ENCODE results near the gene GNLY. TPM values are rescaled to one million over a fixed set of nuclear protein-coding genes. Genes with fewer than 3 reads are reported as not detected.

The GNLY gene
- total and polyA plus RNA-seq, 7 experiments from 2014 or later, result 5.9 to 780 (median 13.5) TPM

- Histone ChIP-seq H3K4me1 (ENCODE audit: control insufficient read depth in 2 of 2, insufficient read depth in 2 of 2, low read length in 2 of 2) (peaks cover 0 to 7% of the 10 kb centered on the region in 2 donors), H3K4me3 (ENCODE audit: low read length) (no peak overlapping the region), H3K27me3 (ENCODE audit: control insufficient read depth in 2 of 2, insufficient read depth in 2 of 2, low read length in 2 of 2) (no peaks in the 10 kb centered on the region), H3K9me3 (ENCODE audit: control insufficient read depth in 2 of 3, low read length in 3 of 3) (no peaks in the 10 kb centered on the region), H3K27ac (ENCODE audit: low read depth, low read length) (no peak overlapping the region), H3K36me3 (ENCODE audit: control insufficient read depth in 2 of 3, insufficient read depth in 3 of 3, low read length in 3 of 3) (no peaks in the 10 kb centered on the region)
- no peak for DNase-seq
- Mint-ChIP-seq H3K4me3 (no peak overlapping the region), H3K9me3 (no peaks in the 10 kb centered on the region), H3K27ac (no peak overlapping the region), H3K36me3 (no peaks in the 10 kb centered on the region), H3K27me3 (peaks cover 0 to 7% (median 0%) of the 10 kb centered on the region in 5 donors), H3K4me1 (peaks cover 0 to 11% (median 0%) of the 10 kb centered on the region in 7 donors)
- intact Hi-C loops (cut with micrococcal nuclease), result no loop called here
- ChIA-PET CTCF (no interaction called here), POLR2A (no interaction called here)
- ATAC-seq, result no peak
Observed at GRCh38 chr2:85674417-85674816, 19.7 kb upstream of the GNLY start.

GRCh38 chr2:85675427-85675826 is 18.7 kb upstream of the GNLY start:
- Mint-ChIP-seq H3K4me1 (peaks cover 0 to 14% (median 0%) of the 10 kb centered on the region in 7 donors), H3K9me3 (peaks cover 0 to 2% (median 0%) of the 10 kb centered on the region in 11 donors), H3K27me3 (peaks cover 0 to 7% (median 3%) of the 10 kb centered on the region in 5 donors), H3K36me3 (no peaks in the 10 kb centered on the region), H3K27ac (no peak overlapping the region), H3K4me3 (no peak overlapping the region)
- Histone ChIP-seq H3K4me1 (ENCODE audit: control insufficient read depth in 2 of 2, insufficient read depth in 2 of 2, low read length in 2 of 2) (peaks cover 0 to 7% of the 10 kb centered on the region in 2 donors), H3K9me3 (ENCODE audit: control insufficient read depth in 2 of 3, low read length in 3 of 3) (no peaks in the 10 kb centered on the region), H3K36me3 (ENCODE audit: control insufficient read depth in 2 of 3, insufficient read depth in 3 of 3, low read length in 3 of 3) (no peaks in the 10 kb centered on the region), H3K27ac (ENCODE audit: low read depth, low read length) (no peak overlapping the region), H3K4me3 (ENCODE audit: low read length) (no peak overlapping the region), H3K27me3 (ENCODE audit: control insufficient read depth in 2 of 2, insufficient read depth in 2 of 2, low read length in 2 of 2) (no peaks in the 10 kb centered on the region)
- intact Hi-C loops (cut with micrococcal nuclease), result no loop called here
- DNase-seq (no peak), ATAC-seq (no peak)
- ChIA-PET CTCF (interaction anchor here (1.6 kb wide), 1 partner anchor 35 kb away, joined by 3 read pairs; no protein-coding TSS in a partner anchor), POLR2A (no interaction called here)

DNA sequence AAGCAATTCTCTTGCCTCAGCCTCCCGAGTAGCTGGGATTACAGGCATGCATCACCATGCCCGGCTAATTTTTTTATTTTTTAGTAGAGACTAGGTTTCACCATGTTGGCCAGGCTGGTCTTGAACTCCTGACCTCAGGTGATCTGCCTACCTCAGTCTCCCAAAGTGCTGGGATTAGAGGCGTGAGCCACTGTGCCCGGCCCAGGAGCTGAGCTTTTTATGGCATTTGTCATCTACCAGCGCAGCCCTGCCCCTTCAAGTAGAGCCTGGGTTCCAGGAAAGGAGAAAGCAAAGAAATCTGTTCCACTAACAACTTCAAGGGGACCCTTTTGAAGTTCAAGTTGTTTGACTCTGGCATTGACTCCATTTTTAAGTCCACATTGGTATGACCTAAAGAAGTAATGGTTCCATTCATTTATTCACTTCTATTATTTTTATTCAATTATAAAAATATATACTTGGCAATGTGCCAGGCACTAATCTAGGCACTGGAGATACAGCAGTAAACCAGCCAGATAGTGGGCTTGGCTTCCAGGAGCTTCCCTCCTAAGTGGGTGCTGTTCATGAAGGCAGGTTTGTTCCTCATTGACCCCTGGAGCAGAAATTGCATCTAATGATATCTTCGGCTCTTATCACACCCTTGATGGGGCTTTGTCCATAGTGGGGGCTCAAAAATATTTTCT is 18.2 kb upstream of the GNLY start:
- Histone ChIP-seq H3K4me3 (ENCODE audit: low read length) (no peak overlapping the region), H3K4me1 (ENCODE audit: control insufficient read depth in 2 of 2, insufficient read depth in 2 of 2, low read length in 2 of 2) (peaks cover 0 to 7% of the 10 kb centered on the region in 2 donors), H3K27ac (ENCODE audit: low read depth, low read length) (no peak overlapping the region), H3K27me3 (ENCODE audit: control insufficient read depth in 2 of 2, insufficient read depth in 2 of 2, low read length in 2 of 2) (no peaks in the 10 kb centered on the region), H3K36me3 (ENCODE audit: control insufficient read depth in 2 of 3, insufficient read depth in 3 of 3, low read length in 3 of 3) (no peaks in the 10 kb centered on the region), H3K9me3 (ENCODE audit: control insufficient read depth in 2 of 3, low read length in 3 of 3) (no peaks in the 10 kb centered on the region)
- peaks cover 0 to 17% (median 0%) of the 10 kb centered on the region in 7 donors for H3K4me1 Mint-ChIP-seq
- POLR2A ChIA-PET, result no interaction called here
- peaks cover 0 to 2% (median 0%) of the 10 kb centered on the region in 11 donors for H3K9me3 Mint-ChIP-seq
- intact Hi-C loops (cut with micrococcal nuclease), result no loop called here
- no peaks in the 10 kb centered on the region for H3K36me3 Mint-ChIP-seq
- CTCF ChIA-PET, result interaction anchor here (1.6 kb wide), 1 partner anchor 34 kb away, joined by 3 read pairs; no protein-coding TSS in a partner anchor
- DNase-seq, result no peak
- ATAC-seq, result no peak
- peaks cover 0 to 7% (median 3%) of the 10 kb centered on the region in 5 donors for H3K27me3 Mint-ChIP-seq
- no peak overlapping the region for H3K27ac Mint-ChIP-seq
- no peak overlapping the region for H3K4me3 Mint-ChIP-seq

DNA sequence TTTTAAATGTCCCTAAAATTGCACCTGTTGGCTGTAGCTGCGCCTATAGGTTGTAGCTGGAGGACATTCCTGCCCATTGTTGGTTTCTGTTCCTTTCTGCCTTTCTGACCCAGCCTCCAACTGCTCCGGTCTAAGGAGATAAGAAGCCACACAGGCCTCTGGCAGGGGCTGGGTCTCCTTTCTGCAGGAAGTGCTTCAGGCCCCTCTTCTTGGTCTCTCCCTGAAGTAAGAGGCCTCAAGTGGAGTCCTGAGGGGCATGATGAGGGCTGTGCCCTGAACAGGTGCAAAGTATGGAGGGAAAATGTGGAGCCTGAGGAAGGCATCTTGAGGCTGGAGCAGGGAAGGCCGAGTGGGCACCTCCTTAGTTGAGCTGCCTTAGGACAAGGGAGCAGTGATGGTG is 15.8 kb upstream of the GNLY start:
- peaks cover 0 to 6% (median 0%) of the 10 kb centered on the region in 5 donors for H3K36me3 Mint-ChIP-seq
- intact Hi-C loops (cut with micrococcal nuclease), result loop anchor here in 1 of 2 donors (2.0 kb wide), 1 partner anchor 126 kb away; no protein-coding TSS in a partner anchor
- no peak overlapping the region for H3K4me3 ChIP-seq (ENCODE audit: low read length)
- H3K9me3 ChIP-seq (ENCODE audit: control insufficient read depth in 2 of 3, low read length in 3 of 3), result no peaks in the 10 kb centered on the region
- CTCF ChIA-PET, result interaction anchor here (1.0 kb wide), 1 partner anchor 14 kb away, joined by 3 read pairs; no protein-coding TSS in a partner anchor
- ATAC-seq, result no peak
- H3K4me1 Mint-ChIP-seq, result peaks cover 0 to 30% (median 0%) of the 10 kb centered on the region in 7 donors
- no peak for DNase-seq
- peaks cover 0 to 7% of the 10 kb centered on the region in 2 donors for H3K4me1 ChIP-seq (ENCODE audit: control insufficient read depth in 2 of 2, insufficient read depth in 2 of 2, low read length in 2 of 2)
- peaks cover 0 to 7% (median 3%) of the 10 kb centered on the region in 5 donors for H3K27me3 Mint-ChIP-seq
- no peak overlapping the region for H3K27ac ChIP-seq (ENCODE audit: low read depth, low read length)
- H3K27ac Mint-ChIP-seq, result no peak overlapping the region
- POLR2A ChIA-PET, result no interaction called here
- peak overlapping the region in 1 of 10 donors; percentile 42 for H3K4me3 Mint-ChIP-seq
- H3K9me3 Mint-ChIP-seq, result peaks cover 0 to 2% (median 0%) of the 10 kb centered on the region in 11 donors
- no peaks in the 10 kb centered on the region for H3K36me3 ChIP-seq (ENCODE audit: control insufficient read depth in 2 of 3, insufficient read depth in 3 of 3, low read length in 3 of 3)
- H3K27me3 ChIP-seq (ENCODE audit: control insufficient read depth in 2 of 2, insufficient read depth in 2 of 2, low read length in 2 of 2), result no peaks in the 10 kb centered on the region

DNA sequence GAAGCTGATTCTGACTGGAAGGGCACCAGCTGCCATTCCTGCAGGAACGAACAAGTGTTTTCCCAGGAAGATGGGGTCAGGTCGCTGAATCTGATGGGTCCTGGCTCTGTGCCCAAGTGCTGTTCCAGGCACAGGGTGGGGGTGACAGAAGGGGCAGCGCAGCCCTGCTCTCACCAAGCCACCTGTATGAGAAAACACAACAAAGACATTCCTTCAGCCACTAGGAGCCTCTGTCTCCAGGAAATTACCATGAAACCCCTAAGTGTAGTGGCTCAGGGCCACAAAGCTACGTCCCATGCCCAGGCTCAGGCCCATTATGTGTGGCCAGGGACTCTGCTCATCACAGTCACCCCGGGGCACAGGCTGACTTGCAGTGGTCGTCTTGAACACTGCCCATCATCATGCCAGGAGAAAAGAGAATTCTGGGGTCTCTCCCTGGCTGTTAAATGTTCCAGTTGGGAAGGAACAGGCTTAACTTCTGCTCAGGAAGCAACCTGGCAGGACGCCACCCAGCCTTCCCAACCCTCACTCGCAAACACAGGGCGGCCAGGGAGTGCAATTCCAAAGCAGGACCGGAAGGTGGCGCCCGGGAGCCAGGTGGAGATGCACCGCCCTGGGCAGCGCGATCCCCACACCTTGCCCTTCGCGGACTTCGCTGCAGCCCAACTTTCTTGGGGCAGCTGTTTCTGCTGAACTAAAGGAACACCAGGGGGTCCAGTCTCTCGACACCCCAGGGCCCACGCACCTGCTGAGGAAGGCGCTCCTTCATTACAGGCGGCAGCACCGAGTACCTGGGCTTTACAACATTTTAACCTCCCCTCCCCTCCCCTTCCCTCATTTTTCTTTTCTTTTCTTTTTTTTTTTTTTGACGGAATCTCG is 15.1 kb upstream of the GNLY start:
- Mint-ChIP-seq H3K36me3 (peaks cover 0 to 6% (median 0%) of the 10 kb centered on the region in 5 donors), H3K27me3 (peaks cover 0 to 7% (median 3%) of the 10 kb centered on the region in 5 donors), H3K4me1 (peaks cover 0 to 30% (median 0%) of the 10 kb centered on the region in 7 donors), H3K9me3 (peaks cover 0 to 2% (median 0%) of the 10 kb centered on the region in 11 donors), H3K27ac (peak overlapping the region in 1 of 9 donors; percentile 57), H3K4me3 (peak overlapping the region in 7 of 10 donors; percentile 13 to 62 (median 52))
- ChIA-PET POLR2A (no interaction called here), CTCF (interaction anchor here (1.0 kb wide), 1 partner anchor 13 kb away, joined by 3 read pairs; no protein-coding TSS in a partner anchor)
- DNase-seq, result peak; percentile 43 to 86 (median 71)
- no peaks in the 10 kb centered on the region for H3K9me3 ChIP-seq (ENCODE audit: control insufficient read depth in 2 of 3, low read length in 3 of 3)
- H3K4me1 ChIP-seq (ENCODE audit: control insufficient read depth in 2 of 2, insufficient read depth in 2 of 2, low read length in 2 of 2), result peaks cover 0 to 7% of the 10 kb centered on the region in 2 donors
- intact Hi-C loops (cut with micrococcal nuclease), result loop anchor here (1.0 to 2.0 kb wide), 3 partner anchors 28 to 135 kb away; no protein-coding TSS in a partner anchor
- no peak overlapping the region for H3K4me3 ChIP-seq (ENCODE audit: low read length)
- ATAC-seq, result peak; percentile 97
- no peaks in the 10 kb centered on the region for H3K27me3 ChIP-seq (ENCODE audit: control insufficient read depth in 2 of 2, insufficient read depth in 2 of 2, low read length in 2 of 2)
- H3K36me3 ChIP-seq (ENCODE audit: control insufficient read depth in 2 of 3, insufficient read depth in 3 of 3, low read length in 3 of 3), result no peaks in the 10 kb centered on the region
- H3K27ac ChIP-seq (ENCODE audit: low read depth, low read length), result no peak overlapping the region

- Mint-ChIP-seq H3K9me3 (peaks cover 0 to 2% (median 0%) of the 10 kb centered on the region in 11 donors), H3K27me3 (peaks cover 0 to 7% (median 3%) of the 10 kb centered on the region in 5 donors), H3K27ac (peak overlapping the region in 2 of 9 donors; percentile 7 to 91), H3K4me3 (peak overlapping the region in 2 of 10 donors; percentile 22 to 75), H3K36me3 (peaks cover 0 to 6% (median 0%) of the 10 kb centered on the region in 5 donors), H3K4me1 (peaks cover 0 to 30% (median 0%) of the 10 kb centered on the region in 7 donors)
- POLR2A ChIA-PET, result interaction anchor here (0.7 kb wide), 1 partner anchor 36 kb away, joined by 4 read pairs; no protein-coding TSS in a partner anchor
- H3K4me3 ChIP-seq (ENCODE audit: low read length), result no peak overlapping the region
- no peaks in the 10 kb centered on the region for H3K36me3 ChIP-seq (ENCODE audit: control insufficient read depth in 2 of 3, insufficient read depth in 3 of 3, low read length in 3 of 3)
- H3K9me3 ChIP-seq (ENCODE audit: control insufficient read depth in 2 of 3, low read length in 3 of 3), result no peaks in the 10 kb centered on the region
- no peak for ATAC-seq
- H3K27ac ChIP-seq (ENCODE audit: low read depth, low read length), result no peak overlapping the region
- CTCF ChIA-PET, result interaction anchor here (0.8 kb wide), 2 partner anchors 27 to 133 kb away, joined by 3 read pairs; no protein-coding TSS in a partner anchor
- no peak for DNase-seq
- intact Hi-C loops (cut with micrococcal nuclease), result no loop called here
- peaks cover 0 to 7% of the 10 kb centered on the region in 2 donors for H3K4me1 ChIP-seq (ENCODE audit: control insufficient read depth in 2 of 2, insufficient read depth in 2 of 2, low read length in 2 of 2)
- no peaks in the 10 kb centered on the region for H3K27me3 ChIP-seq (ENCODE audit: control insufficient read depth in 2 of 2, insufficient read depth in 2 of 2, low read length in 2 of 2)
Observed at GRCh38 chr2:85680707-85681371, 13.3 kb upstream of the GNLY start.
